ENCODE results near the gene RPS6KB2. TPM values are rescaled to one million over a fixed set of nuclear protein-coding genes. Genes with fewer than 3 reads are reported as not detected.

RPS6KB2 gene
- total RNA-seq, 1 experiment from 2014 or later: 54.1 TPM

DNA sequence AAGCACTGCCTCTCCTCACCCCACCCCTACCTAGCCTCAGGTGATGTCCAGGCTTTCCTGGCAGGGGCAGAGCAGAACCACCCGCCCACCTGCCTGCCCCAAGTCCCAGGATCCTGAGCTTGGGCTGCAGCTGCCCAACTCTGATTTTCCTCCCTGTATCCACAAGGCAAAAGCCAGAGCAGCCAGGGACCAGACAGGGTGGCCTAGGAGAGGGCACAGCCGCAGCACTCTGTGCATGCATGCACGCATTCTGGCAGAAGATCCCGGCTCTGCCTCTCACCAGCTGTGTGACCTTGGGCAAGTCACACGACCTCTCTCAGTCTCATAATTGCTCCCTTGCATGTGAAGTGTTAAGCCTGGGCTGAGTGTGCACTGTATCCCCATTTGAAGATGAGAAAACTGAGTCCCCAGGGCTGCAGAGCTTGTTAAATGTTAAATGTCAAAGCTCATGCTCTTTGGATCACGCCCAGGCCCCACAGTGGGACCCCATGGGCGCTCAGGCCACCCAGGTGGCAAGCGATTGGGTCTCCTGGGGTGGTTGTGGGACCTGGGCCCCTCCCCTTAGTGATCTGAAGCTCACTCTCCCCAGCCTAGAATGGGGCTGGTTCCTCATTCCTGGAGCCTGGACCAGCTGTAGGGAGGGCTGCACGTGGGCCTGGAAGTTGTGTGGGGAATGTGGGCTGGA, 15.7 kb upstream of the RPS6KB2 start (continued):
- TF ChIP-seq SIN3A (IDR thresholded peaks at IDR 0.05; ENCODE audit: low read depth) (no peak), YY1 (IDR thresholded peaks at IDR 0.05; ENCODE audit: extremely low read depth, insufficient replicate concordance, low read depth, low read length) (no peak), RAD21 (IDR thresholded peaks at IDR 0.05; ENCODE audit: low read depth) (no peak), EZH2phosphoT487 (IDR thresholded peaks at IDR 0.05; ENCODE audit: borderline replicate concordance) (no peak), CEBPB (IDR thresholded peaks at IDR 0.05; ENCODE audit: low read depth) (no peak), EZH2 (IDR thresholded peaks at IDR 0.05) (no peak)
- TF ChIP-seq, protein P1, sequence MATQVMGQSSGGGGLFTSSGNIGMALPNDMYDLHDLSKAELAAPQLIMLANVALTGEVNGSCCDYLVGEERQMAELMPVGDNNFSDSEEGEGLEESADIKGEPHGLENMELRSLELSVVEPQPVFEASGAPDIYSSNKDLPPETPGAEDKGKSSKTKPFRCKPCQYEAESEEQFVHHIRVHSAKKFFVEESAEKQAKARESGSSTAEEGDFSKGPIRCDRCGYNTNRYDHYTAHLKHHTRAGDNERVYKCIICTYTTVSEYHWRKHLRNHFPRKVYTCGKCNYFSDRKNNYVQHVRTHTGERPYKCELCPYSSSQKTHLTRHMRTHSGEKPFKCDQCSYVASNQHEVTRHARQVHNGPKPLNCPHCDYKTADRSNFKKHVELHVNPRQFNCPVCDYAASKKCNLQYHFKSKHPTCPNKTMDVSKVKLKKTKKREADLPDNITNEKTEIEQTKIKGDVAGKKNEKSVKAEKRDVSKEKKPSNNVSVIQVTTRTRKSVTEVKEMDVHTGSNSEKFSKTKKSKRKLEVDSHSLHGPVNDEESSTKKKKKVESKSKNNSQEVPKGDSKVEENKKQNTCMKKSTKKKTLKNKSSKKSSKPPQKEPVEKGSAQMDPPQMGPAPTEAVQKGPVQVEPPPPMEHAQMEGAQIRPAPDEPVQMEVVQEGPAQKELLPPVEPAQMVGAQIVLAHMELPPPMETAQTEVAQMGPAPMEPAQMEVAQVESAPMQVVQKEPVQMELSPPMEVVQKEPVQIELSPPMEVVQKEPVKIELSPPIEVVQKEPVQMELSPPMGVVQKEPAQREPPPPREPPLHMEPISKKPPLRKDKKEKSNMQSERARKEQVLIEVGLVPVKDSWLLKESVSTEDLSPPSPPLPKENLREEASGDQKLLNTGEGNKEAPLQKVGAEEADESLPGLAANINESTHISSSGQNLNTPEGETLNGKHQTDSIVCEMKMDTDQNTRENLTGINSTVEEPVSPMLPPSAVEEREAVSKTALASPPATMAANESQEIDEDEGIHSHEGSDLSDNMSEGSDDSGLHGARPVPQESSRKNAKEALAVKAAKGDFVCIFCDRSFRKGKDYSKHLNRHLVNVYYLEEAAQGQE (IDR thresholded peaks at IDR 0.05; ENCODE audit: low read depth): no peak

DNA sequence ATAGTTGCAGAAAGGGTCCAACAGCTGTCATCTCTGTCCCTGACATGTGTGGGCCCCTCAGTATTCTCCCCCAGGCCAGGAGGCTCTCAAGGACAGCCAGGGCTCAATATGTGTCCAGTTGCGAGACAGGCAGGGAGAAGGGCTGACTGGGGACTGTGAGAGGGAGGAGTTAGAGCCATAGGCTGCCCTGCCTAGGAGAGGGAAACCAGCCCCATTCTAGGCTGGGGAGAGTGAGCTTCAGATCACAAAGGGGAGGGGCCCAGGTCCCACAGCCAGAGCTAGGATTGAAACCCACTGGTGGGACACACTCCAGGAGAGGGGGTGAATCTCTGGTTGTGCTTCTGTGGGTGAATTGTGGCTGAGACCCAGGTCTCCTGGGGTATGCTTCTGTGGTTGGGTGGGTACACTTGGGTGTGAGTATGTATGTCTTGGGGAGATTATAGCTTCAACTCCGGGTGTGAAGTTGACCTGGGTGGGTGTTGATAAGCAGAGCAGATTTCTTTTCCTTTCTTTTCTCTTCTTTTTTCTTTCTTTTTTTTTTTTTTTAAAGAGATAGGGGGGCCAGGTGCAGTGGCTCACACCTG, 14.9 kb upstream of the RPS6KB2 start:
- no TSS peak for BruUV-seq (replicated peaks)
- Histone ChIP-seq H3K9ac (ENCODE audit: low read length) (no peak overlapping the region), H3K27ac (ENCODE audit: low read depth, low read length) (no peak overlapping the region), H2AFZ (ENCODE audit: low read depth, low read length, poor library complexity, severe bottlenecking) (no peak overlapping the region), H4K20me1 (ENCODE audit: insufficient read depth) (no peaks in the 10 kb centered on the region), H3K9me3 (ENCODE audit: control insufficient read depth in 1 of 2, insufficient read depth in 1 of 2, low read depth in 1 of 2, low read length in 2 of 2) (no peaks in the 10 kb centered on the region), H3K9me2 (ENCODE audit: insufficient read depth) (no peaks in the 10 kb centered on the region), H3K4me3 (replicated peaks in 1 of 2; ENCODE audit: low read depth in 1 of 2, low read length in 2 of 2) (no peak overlapping the region), H3K79me2 (ENCODE audit: insufficient read depth, low read length) (no peaks in the 10 kb centered on the region), H3K4me1 (ENCODE audit: control insufficient read depth in 1 of 2, insufficient read depth in 2 of 2, low read length in 2 of 2) (peaks cover 14 to 31% of the 10 kb centered on the region in 2 experiments; a peak in 3 of 4 replicates), H3K36me3 (ENCODE audit: control insufficient read depth in 1 of 2, insufficient read depth in 2 of 2, low read length in 2 of 2) (no peaks in the 10 kb centered on the region), H3K27me3 (ENCODE audit: insufficient read depth, low read length) (no peaks in the 10 kb centered on the region), H3K4me2 (ENCODE audit: low read length) (no peak overlapping the region)
- DNase-seq (ENCODE audit: low read depth, low spot score): no peak
- CTCF ChIA-PET: interaction anchor here (1.1 kb wide), 1 partner anchor 12 kb away, joined by 3 read pairs; the partner anchor contains the start of gene PPP1CA
- RAD21 ChIA-PET (ENCODE audit: low non-redundant PET in 1 of 2, low total read pairs in 2 of 2, uncharacterized antibody in 2 of 2, unreplicated experiment in 2 of 2): interaction anchor here in 1 of 2 experiments (1.4 kb wide), 1 partner anchor 12 kb away, joined by 4 read pairs; the partner anchor contains the start of gene PPP1CA
- intact Hi-C loops (cut with micrococcal nuclease): no loop called here
- POLR2A ChIA-PET: interaction anchor here (1.9 kb wide), 1 partner anchor 12 kb away, joined by 5 read pairs; the partner anchor contains the start of gene PPP1CA
- ATAC-seq: no peak
- TF ChIP-seq EGR1 (IDR thresholded peaks at IDR 0.05; ENCODE audit: low read depth) (no peak), RAD21 (IDR thresholded peaks at IDR 0.05; ENCODE audit: low read depth) (no peak), JUND (IDR thresholded peaks at IDR 0.05) (no peak), SP1 (IDR thresholded peaks at IDR 0.05; ENCODE audit: low read depth) (no peak)
- TF ChIP-seq, protein P1 (IDR thresholded peaks at IDR 0.05; ENCODE audit: low read depth): no peak
- TF ChIP-seq, protein P2, sequence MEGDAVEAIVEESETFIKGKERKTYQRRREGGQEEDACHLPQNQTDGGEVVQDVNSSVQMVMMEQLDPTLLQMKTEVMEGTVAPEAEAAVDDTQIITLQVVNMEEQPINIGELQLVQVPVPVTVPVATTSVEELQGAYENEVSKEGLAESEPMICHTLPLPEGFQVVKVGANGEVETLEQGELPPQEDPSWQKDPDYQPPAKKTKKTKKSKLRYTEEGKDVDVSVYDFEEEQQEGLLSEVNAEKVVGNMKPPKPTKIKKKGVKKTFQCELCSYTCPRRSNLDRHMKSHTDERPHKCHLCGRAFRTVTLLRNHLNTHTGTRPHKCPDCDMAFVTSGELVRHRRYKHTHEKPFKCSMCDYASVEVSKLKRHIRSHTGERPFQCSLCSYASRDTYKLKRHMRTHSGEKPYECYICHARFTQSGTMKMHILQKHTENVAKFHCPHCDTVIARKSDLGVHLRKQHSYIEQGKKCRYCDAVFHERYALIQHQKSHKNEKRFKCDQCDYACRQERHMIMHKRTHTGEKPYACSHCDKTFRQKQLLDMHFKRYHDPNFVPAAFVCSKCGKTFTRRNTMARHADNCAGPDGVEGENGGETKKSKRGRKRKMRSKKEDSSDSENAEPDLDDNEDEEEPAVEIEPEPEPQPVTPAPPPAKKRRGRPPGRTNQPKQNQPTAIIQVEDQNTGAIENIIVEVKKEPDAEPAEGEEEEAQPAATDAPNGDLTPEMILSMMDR (IDR thresholded peaks at IDR 0.05 in 2 of 3, conservative IDR thresholded peaks at IDR 0.05 in 1 of 3; ENCODE audit: borderline replicate concordance in 1 of 3, insufficient read depth in 1 of 3, low read depth in 2 of 3, low read length in 2 of 3): no peak
